Endometrial microvascular endothelial cells (primary cell): ENCODE results near the gene VAV2. TPM values are rescaled to one million over a fixed set of nuclear protein-coding genes. Genes with fewer than 3 reads are reported as not detected.

Experiments
- in situ Hi-C: cut with HindIII; loops from 2 replicates; pipeline ENCODE4 v1.10.0; 2017; ENCODE audit warnings: low sequenced_read_pairs, low pct_unique_long_range_greater_than_20kb; ENCODE audit errors: inconsistent ontology term
- total RNA-seq: library from RNA; depleted of rRNA; stranded (reverse); fragments of >200 nt; gene quantifications from one replicate; pipeline ENCODE4 v1.2.3, GENCODE V29; 2015; ENCODE audit errors: inconsistent ontology term

The VAV2 gene
- total RNA-seq, 1 donor from 2014 or later, result 12.8 TPM

DNA sequence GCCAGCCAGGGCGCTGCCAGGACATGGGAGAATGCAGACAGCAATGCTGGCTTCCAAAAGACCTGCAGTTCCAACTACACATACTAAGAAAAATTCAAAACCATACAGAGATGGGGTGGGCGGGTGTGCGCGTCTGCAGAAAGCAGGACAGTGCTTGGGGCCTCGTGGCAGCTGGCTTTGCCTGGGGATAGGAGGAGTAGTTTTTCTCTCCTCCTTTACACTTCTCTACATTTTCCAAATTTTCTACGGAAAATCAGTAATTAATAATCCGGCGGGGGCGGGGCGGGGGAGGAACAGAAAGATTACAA is 210.3 kb downstream of the VAV2 start:
- in situ Hi-C loops, result loop anchor here (25.0 kb wide), 1 partner anchor 206 kb away; the partner anchor contains the start of gene VAV2

DNA sequence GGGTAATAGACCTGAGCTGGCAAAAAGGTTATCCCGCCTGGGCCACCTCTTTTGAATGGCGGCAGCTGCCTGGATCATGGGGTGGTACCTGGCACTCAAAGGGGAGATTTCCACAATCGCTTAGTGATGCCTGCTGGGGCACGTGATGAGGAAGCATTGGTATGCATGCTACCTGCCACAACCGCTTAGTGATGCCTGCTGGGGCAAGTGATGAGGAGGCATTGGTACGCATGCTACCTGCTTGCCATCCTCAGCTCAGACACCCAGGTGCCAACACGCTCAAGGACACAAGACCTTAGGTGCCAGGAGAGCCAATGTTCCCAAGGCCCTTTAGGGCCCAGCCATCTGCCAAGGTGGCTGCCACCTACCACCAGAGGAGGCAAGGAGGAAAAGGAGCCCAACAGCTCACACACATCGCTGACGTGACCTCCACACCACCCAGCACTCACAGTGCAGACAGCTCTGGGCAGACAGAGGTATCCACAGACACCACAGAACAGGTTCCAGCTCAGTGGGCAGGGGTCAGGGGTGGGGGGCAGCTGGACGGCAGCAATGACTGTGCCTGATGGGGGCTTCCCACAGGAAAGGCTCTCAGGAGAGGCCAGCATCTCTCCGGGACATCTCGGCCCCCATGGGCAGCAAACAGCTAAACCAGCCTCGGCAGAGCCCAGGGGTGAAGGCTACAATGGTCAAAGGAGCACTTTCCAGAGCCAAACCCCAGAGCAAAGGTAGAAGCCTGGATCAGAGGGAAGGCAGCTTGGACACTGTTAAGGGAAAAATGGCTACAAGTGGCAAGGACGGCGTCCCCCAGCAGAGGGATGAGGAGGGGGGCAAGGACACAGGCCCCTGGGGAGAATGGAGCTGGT is 210.9 kb downstream of the VAV2 start:
- in situ Hi-C loops, result loop anchor here (25.0 kb wide), 1 partner anchor 206 kb away; the partner anchor contains the start of gene VAV2

DNA sequence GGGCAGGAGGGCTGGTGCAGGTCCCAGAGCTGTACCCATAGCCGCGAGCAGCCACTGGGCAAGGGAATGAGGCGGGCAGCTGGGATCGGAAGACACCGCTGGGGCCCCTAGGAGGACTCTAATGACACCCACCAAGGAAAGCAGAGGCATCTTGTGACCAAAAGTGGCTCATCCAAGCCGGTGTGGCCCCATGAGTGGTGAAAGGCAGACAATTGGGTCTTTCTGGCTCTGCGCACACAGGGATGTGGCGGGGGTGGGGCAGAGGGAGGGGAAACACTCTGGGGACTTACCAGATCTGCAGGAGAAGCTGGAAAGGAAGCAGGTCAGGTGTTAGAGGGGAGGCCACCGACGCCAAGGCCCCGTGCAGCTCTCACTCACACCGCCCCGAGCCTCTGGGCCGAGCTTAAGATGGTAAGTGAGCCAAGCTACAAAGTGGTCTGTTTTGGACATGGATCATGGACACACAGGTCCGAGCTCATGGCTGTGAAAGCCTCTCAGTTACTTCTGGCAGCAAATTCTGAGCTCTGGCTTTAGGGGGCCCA is 211.6 kb downstream of the VAV2 start:
- in situ Hi-C loops, result loop anchor here (25.0 kb wide), 1 partner anchor 207 kb away; the partner anchor contains the start of gene VAV2

DNA sequence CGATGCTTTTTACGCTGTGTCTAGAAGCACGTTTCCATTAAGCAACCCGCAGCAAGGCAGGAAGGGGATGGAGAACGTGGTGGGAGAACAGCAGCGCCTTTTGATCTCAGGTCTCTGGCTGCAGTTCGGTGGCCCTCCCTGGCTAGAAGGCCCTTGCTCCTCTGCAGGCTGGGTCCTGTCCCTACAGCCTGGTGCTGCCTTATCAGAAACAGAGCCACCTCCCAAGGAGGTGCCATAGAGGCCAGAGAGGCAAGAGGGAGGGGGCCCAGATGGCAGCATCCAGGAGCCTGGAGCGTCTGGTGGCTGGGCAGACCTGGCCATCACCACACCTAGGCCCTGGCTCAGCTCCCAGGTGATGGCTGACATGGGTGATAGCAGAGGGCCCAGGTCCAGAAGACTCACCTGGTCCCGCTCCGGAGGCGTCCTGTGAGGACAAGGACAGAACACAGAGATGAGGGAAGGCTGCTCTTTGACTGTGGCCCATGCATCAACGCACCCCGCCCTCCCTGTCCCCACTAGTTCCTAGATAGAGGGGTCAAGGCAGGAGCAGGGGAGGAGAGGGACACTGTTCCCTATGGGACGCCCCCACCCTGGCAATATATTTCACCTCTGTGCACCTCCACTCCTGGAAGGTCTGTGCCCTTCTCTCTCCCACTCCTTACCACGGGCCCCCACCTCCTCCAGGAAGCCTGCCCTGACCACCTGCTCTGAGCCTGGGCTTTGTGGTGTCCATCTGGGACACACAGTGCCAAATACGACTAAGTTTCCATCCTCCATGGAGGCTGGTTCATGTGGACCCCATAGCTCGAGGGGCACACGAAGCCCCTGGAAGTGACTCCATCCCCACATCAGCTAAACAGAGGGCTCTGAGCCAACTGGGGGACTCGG is 212.4 kb downstream of the VAV2 start:
- in situ Hi-C loops, result loop anchor here (25.0 kb wide), 1 partner anchor 208 kb away; the partner anchor contains the start of gene VAV2

- in situ Hi-C loops, result loop anchor here (25.0 kb wide), 1 partner anchor 208 kb away; the partner anchor contains the start of gene VAV2
Observed at GRCh38 chr9:133779081-133779480, 213.0 kb downstream of the VAV2 start.

DNA sequence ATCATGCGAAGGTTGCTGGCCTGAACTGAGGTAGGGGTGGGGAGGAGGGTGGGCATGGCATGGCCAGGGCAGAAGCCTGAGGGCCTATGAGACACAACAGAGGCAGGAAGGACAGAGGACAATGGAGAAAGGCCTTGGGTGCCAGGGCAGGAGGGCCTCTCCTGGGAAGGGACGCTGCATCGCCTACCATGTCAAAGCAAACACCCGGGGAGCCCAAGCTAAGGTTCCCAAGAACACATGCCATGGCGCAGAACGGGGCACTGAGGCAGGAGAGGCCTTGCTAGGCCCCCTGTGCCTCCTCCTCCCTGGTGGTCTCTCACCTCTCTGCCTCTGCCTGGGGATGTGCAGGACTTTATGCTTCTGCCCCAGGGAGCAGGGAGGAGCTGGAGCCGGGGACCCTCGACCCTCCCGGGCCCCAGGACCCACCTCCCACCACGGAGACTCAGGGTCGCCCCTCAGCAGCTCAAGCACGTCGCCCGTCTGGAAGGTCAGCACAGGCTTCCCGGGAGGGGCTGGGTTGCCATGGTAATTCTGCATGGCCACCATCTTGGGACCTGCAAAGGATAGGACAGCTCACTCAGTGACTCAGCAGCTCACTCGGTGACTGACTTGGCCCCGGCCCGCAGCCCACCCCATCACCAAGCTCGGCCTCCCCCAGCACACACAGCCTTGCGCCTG is 213.6 kb downstream of the VAV2 start:
- in situ Hi-C loops, result loop anchor here (25.0 kb wide), 1 partner anchor 209 kb away; the partner anchor contains the start of gene VAV2

GRCh38 chr9:133777871-133778270 is 214.3 kb downstream of the VAV2 start:
- in situ Hi-C loops, result loop anchor here (25.0 kb wide), 1 partner anchor 209 kb away; the partner anchor contains the start of gene VAV2

DNA sequence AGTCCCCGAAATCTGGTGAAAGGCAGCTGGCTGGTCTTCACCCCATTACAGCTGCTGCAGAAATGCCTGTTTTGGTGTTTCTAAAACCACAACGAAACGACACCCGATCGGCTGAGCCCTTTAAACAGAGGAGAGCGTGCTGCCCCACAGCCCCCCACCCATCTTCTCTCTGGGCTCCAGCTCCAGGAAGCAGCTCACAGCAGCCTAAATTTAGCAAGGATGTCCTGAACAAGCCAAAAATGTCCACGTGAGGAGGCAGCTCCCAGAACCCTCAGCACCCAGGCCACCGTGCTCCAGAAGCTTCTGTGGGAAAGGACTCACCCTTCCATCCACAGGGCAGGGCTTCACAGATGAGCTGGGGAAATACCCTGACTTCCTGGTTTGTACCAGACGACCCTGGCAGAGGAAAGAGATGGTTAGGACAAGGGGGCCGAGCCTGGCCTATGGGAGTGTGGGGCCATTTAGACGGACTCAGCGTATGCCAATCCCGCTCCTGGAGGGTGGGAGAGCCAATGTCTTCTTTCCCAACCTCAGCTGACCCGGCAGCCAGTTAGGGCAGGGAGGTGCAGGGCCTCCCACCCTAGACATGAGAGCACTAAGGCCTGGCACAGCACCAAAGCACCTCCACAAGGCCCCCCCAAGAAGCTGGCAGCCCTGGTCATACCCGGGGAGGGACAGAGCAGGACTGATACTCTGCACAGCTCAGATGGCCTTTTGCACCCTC is 214.9 kb downstream of the VAV2 start:
- in situ Hi-C loops, result loop anchor here (25.0 kb wide), 1 partner anchor 210 kb away; the partner anchor contains the start of gene VAV2

GRCh38 chr9:133775951-133776905 is 215.9 kb downstream of the VAV2 start:
- in situ Hi-C loops, result loop anchor here (25.0 kb wide), 1 partner anchor 211 kb away; the partner anchor contains the start of gene VAV2

DNA sequence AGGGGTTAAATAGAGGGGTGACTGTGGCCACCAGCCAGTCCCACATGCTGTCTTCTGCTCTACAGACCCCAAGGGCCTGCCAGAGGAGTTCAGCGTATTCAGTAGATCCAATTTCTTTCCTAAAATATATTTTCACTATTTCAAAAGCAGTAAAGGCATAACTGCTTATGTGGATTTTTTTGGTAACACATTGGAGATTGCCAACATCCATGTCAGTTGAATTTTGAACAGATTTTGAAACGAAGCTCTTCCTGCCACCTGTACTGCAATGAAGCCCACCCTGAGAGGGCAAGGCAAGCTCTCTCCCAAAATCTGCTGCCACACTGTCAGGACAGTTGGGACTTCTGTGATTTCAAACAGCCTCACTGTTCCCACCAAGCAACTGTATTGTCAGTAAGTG is 216.8 kb downstream of the VAV2 start:
- in situ Hi-C loops, result loop anchor here (25.0 kb wide), 1 partner anchor 212 kb away; the partner anchor contains the start of gene VAV2

GRCh38 chr9:133774799-133775198 is 217.3 kb downstream of the VAV2 start:
- in situ Hi-C loops, result loop anchor here (25.0 kb wide), 1 partner anchor 213 kb away; the partner anchor contains the start of gene VAV2

- in situ Hi-C loops, result no loop called here
Observed at GRCh38 chr9:133773889-133774655, 218.1 kb downstream of the VAV2 start.

DNA sequence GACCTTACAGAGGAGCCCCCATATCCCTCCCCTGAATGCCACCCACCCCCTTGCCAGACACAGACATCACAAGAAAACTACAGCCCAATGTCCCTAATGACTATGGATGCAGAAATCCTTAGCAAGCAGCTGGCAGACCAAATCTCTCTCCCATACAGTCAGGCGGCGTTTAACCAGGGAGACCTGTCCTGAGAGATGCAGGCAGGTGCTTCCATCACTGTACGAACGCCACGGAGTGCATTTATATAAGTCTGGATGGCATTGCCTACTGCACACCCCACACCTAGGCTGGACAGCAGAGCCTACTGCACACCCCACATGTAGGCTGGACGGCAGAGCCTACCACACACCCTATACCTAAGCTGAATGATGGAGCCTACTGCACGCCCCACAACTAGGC is 219.5 kb downstream of the VAV2 start:
- in situ Hi-C loops, result no loop called here

DNA sequence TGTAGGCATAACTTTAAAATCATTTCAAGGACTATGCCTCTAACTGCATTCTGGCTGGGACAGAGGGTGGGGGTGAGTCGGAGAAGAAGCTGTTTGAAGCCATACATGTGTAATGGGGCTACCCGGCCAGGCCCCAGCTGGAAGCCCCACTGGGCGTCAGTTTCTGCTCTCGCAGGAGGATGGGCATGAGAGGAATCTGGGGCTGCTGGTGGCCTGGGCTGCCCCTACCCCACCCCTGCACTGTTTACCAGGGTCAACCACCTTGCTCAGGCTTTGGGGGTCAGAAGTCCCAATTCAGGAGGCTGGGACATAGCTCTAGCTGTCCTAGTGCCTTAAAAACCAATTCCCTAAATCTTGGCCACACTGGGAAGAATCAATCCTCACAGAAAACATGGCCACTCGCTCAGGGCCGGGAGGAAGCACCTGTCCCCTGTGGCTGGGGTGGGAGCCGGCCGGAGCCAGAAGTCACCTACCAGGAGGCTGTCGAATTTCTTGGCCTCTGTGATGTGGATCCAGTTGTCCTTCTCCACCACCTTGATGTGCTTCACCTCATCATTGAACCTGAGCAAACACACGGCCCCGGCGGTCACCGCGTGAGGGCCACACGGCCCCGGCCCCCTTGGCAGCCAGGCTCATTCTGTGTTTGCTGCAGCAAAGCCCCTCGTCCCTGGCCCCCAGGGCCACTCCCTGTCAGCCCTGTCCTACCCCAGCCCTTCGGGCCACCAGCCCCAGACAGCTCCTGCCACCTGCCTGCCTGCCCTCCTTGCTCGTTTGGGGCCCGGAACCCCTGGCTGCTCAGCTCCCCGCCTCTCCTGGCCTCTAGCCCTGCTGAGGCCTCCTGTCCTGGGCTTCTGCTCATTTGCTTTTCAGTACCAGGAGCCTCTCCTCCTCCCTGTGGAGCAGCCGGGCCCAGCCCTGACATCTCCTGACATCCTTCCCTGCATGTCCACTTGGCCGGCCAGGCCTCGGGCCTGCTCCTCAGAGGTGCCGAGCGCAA is 220.3 kb downstream of the VAV2 start:
- in situ Hi-C loops, result no loop called here
